ENCODE results near the gene DNAJC6. TPM values are rescaled to one million over a fixed set of nuclear protein-coding genes. Genes with fewer than 3 reads are reported as not detected.

The DNAJC6 gene
- 1 to 10 TPM; 1.4 TPM for total RNA-seq

GRCh38 chr1:65309304-65310077 is at the start of gene DNAJC6:
Gene DNAJC6, plus strand, starts transcription at chr1:65309543. Its CDS starts 203 bp downstream, at chr1:65309746.
- ChIA-PET CTCF (no interaction called here), POLR2A (interaction anchor here (0.7 kb wide), 1 partner anchor 804 kb away, joined by 3 read pairs; no protein-coding TSS in a partner anchor)
- H3K36me3 Mint-ChIP-seq (ENCODE audit: low read depth) = no peaks in the 10 kb centered on the region
- no peaks in the 10 kb centered on the region for H3K9me3 Mint-ChIP-seq (ENCODE audit: insufficient read depth)
- H3K27me3 Mint-ChIP-seq (ENCODE audit: low read depth) = peaks cover 36% of the 10 kb centered on the region
- ATAC-seq (peak; percentile 99), DNase-seq (peak; percentile 71)
- H3K4me1 Mint-ChIP-seq (ENCODE audit: low read depth) = peaks cover 5% of the 10 kb centered on the region
- H3K4me3 Mint-ChIP-seq = peak within 1 kb of the TSS; percentile 39
- H3K27ac Mint-ChIP-seq = no peak within 1 kb of the TSS

- CTCF ChIA-PET = no interaction called here
- H3K4me1 Mint-ChIP-seq (ENCODE audit: low read depth) = peaks cover 38% of the 10 kb centered on the region
- POLR2A ChIA-PET = no interaction called here
- DNase-seq = no peak
- no peaks in the 10 kb centered on the region for H3K9me3 Mint-ChIP-seq (ENCODE audit: insufficient read depth)
- peaks cover 26% of the 10 kb centered on the region for H3K27me3 Mint-ChIP-seq (ENCODE audit: low read depth)
- H3K27ac Mint-ChIP-seq = no peak overlapping the region
- H3K4me3 Mint-ChIP-seq = no peak overlapping the region
- no peak for ATAC-seq
- H3K36me3 Mint-ChIP-seq (ENCODE audit: low read depth) = no peaks in the 10 kb centered on the region
These were observed 49.5 kb upstream of the DNAJC6 start for GRCh38 chr1:65259816-65260215.

DNA sequence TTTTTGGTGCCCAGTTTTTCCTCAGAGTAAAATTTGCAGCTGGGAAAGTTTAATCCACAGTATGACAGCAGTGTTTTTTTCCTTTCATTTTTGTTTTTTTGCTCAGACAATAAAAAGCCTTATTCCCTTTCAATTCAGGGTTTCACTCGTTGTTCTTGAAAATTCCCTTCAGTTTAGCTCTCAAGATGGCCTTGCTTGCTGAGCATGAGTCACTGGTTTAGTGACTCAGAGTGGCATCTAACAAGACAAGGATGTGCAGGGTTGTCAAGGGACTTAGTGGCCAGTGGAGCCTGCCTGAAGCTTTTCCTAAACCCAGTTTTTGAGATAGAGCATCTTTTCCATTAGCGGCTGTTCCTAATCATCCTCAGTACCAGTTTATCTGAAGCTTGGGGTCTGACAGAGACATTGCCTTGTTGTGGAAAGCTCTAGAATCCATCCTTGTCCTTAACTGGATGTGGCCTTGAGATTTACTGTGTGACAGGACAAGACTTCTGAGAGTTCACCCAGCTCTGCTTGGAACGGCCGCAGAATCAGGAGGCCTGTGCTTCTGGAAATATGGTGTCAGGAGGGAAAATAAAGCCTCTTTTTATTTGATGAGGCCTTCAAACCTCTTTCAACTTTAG is 48.4 kb upstream of the DNAJC6 start:
- no peak overlapping the region for H3K27ac Mint-ChIP-seq
- DNase-seq (no peak), ATAC-seq (no peak)
- peaks cover 22% of the 10 kb centered on the region for H3K27me3 Mint-ChIP-seq (ENCODE audit: low read depth)
- ChIA-PET POLR2A (no interaction called here), CTCF (interaction anchor here (1.0 to 2.0 kb wide), 4 partner anchors 9 to 427 kb away, joined by 3 to 6 read pairs (median 4); no protein-coding TSS in a partner anchor)
- peaks cover 35% of the 10 kb centered on the region for H3K4me1 Mint-ChIP-seq (ENCODE audit: low read depth)
- no peaks in the 10 kb centered on the region for H3K36me3 Mint-ChIP-seq (ENCODE audit: low read depth)
- no peaks in the 10 kb centered on the region for H3K9me3 Mint-ChIP-seq (ENCODE audit: insufficient read depth)
- no peak overlapping the region for H3K4me3 Mint-ChIP-seq

DNA sequence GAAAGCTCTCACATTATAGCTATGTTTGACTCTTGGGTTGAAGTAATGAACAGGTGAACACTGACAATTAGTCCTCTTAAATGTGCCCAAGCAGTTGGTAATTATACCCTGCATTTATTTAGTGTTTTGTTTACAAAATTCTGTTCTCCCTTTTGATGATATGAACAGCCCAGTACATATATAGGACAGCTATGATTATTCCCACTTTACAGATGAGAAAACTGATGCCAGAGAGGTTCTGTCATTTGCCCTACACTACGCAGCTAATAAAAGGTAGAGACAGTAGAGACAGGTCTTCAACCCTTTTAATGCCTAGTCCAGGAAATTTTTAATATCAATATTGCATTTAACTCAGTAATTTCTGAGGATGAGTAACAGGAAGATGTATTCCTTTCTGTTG is 46.1 kb upstream of the DNAJC6 start:
- H3K27ac Mint-ChIP-seq = no peak overlapping the region
- H3K27me3 Mint-ChIP-seq (ENCODE audit: low read depth) = peaks cover 36% of the 10 kb centered on the region
- DNase-seq = no peak
- no peaks in the 10 kb centered on the region for H3K9me3 Mint-ChIP-seq (ENCODE audit: insufficient read depth)
- POLR2A ChIA-PET = interaction anchor here (1.5 kb wide), 1 partner anchor 8 kb away, joined by 3 read pairs; no protein-coding TSS in a partner anchor
- CTCF ChIA-PET = interaction anchor here (1.1 to 4.0 kb wide), 2 partner anchors 10 to 27 kb away, joined by 7 to 14 read pairs; no protein-coding TSS in a partner anchor
- H3K36me3 Mint-ChIP-seq (ENCODE audit: low read depth) = no peaks in the 10 kb centered on the region
- ATAC-seq = no peak
- no peak overlapping the region for H3K4me3 Mint-ChIP-seq
- H3K4me1 Mint-ChIP-seq (ENCODE audit: low read depth) = peaks cover 42% of the 10 kb centered on the region

DNA sequence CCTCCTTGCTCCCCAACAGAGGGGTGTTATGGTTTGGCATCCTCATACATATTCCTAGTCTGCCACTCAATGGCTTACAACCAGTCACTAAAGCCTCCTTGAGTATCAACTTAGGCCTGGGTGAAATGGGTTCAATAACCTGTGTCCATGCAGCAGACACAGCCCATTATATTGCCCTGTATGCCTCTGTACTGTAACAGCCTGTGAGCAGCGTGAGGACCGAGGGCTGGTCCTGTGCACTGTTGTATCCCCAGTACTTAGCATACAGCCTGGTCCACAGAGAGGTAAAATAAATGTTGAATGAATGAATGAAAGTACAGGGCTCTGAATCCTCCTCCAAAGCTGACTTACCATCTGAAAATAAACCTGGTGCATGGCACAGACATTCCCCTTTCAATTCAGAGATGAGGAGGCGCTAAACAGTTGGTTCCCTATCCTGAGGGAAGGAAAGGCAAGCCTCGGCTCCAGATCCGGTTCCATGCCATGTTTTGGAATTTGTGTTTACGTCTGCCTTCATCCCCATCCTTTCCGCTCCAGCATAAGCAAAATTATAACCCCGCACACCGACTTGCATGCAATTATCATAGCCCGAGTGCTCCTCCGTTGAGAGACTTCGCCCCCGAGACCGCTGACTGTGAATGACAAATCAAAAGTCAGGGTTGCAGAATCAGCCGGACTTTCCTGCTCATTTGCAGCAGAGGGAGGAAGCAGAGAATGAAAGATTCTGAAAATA is 45.0 kb upstream of the DNAJC6 start:
- Mint-ChIP-seq H3K36me3 (ENCODE audit: low read depth) (no peaks in the 10 kb centered on the region), H3K27me3 (ENCODE audit: low read depth) (peaks cover 36% of the 10 kb centered on the region), H3K4me1 (ENCODE audit: low read depth) (peaks cover 36% of the 10 kb centered on the region), H3K27ac (no peak overlapping the region), H3K9me3 (ENCODE audit: insufficient read depth) (no peaks in the 10 kb centered on the region), H3K4me3 (peak overlapping the region; percentile 32)
- no peak for DNase-seq
- ChIA-PET CTCF (interaction anchor here (0.9 to 4.0 kb wide), 4 partner anchors 11 to 195 kb away, joined by 3 to 14 read pairs (median 4); no protein-coding TSS in a partner anchor), POLR2A (interaction anchor here (1.5 kb wide), 1 partner anchor 10 kb away, joined by 3 read pairs; no protein-coding TSS in a partner anchor)
- no peak for ATAC-seq

DNA sequence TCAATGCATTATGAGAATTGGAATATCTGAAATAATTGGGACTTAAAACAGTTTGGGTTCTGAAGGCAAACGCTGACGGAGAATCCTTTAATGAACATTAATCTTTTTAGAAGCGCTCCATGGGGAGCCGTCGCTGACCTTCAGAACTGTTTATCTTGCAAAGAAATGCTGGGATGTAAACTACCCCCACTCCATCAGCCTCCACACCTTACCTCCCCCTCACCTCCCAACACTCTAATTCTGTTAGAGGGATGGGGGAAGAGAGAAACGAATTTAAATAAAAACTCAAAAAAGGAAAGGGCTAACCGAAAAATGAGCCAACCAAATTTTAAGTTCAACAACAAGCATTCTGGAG is 44.1 kb upstream of the DNAJC6 start:
- H3K9me3 Mint-ChIP-seq (ENCODE audit: insufficient read depth) = no peaks in the 10 kb centered on the region
- ATAC-seq = no peak
- POLR2A ChIA-PET = no interaction called here
- H3K4me3 Mint-ChIP-seq = peak overlapping the region; percentile 69
- H3K27me3 Mint-ChIP-seq (ENCODE audit: low read depth) = peaks cover 40% of the 10 kb centered on the region
- H3K4me1 Mint-ChIP-seq (ENCODE audit: low read depth) = peaks cover 27% of the 10 kb centered on the region
- CTCF ChIA-PET = interaction anchor here (0.9 to 4.0 kb wide), 6 partner anchors 9 to 423 kb away, joined by 3 to 14 read pairs (median 3); no protein-coding TSS in a partner anchor
- no peak overlapping the region for H3K27ac Mint-ChIP-seq
- no peak for DNase-seq
- H3K36me3 Mint-ChIP-seq (ENCODE audit: low read depth) = no peaks in the 10 kb centered on the region

- ChIA-PET CTCF (interaction anchor here (1.0 to 4.0 kb wide), 6 partner anchors 9 to 422 kb away, joined by 3 to 14 read pairs (median 3); partner anchors contain the start of genes LEPR and LEPROT), POLR2A (no interaction called here)
- ATAC-seq = peak; percentile 72
- H3K4me1 Mint-ChIP-seq (ENCODE audit: low read depth) = peaks cover 22% of the 10 kb centered on the region
- H3K4me3 Mint-ChIP-seq = peak overlapping the region; percentile 69
- peak; percentile 55 for DNase-seq
- no peaks in the 10 kb centered on the region for H3K9me3 Mint-ChIP-seq (ENCODE audit: insufficient read depth)
- H3K36me3 Mint-ChIP-seq (ENCODE audit: low read depth) = no peaks in the 10 kb centered on the region
- H3K27ac Mint-ChIP-seq = peak overlapping the region; percentile 30
- peaks cover 40% of the 10 kb centered on the region for H3K27me3 Mint-ChIP-seq (ENCODE audit: low read depth)
These were observed 43.5 kb upstream of the DNAJC6 start for GRCh38 chr1:65265651-65266351.

DNA sequence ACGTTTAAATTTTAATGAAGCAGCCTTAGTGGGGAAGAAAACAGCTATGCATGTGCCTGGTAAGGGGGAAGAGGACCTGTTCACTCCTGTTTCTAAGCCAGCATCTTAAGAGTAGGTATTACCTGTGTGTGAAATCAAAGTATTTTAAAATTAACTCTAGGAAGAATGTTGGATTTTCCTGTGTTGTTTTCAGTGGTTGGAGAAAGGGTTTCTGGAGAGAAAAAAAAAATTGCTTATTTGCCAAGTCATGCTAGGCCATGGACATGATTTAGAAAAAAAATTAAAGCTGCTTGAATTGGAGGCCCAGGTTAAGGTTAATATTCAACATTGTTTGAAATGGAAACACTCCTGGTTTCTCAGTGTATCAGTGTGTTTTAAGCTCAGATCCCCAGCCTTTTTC is 42.9 kb upstream of the DNAJC6 start:
- ATAC-seq (no peak), DNase-seq (no peak)
- Mint-ChIP-seq H3K27ac (no peak overlapping the region), H3K4me1 (ENCODE audit: low read depth) (peaks cover 21% of the 10 kb centered on the region), H3K36me3 (ENCODE audit: low read depth) (no peaks in the 10 kb centered on the region), H3K9me3 (ENCODE audit: insufficient read depth) (no peaks in the 10 kb centered on the region), H3K4me3 (peak overlapping the region; percentile 69), H3K27me3 (ENCODE audit: low read depth) (peaks cover 40% of the 10 kb centered on the region)
- CTCF ChIA-PET = interaction anchor here (1.0 to 4.0 kb wide), 5 partner anchors 10 to 421 kb away, joined by 3 to 14 read pairs (median 3); partner anchors contain the start of genes LEPR and LEPROT
- POLR2A ChIA-PET = no interaction called here

- POLR2A ChIA-PET = no interaction called here
- no peaks in the 10 kb centered on the region for H3K36me3 Mint-ChIP-seq (ENCODE audit: low read depth)
- no peak for DNase-seq
- no peaks in the 10 kb centered on the region for H3K9me3 Mint-ChIP-seq (ENCODE audit: insufficient read depth)
- CTCF ChIA-PET = interaction anchor here (0.7 to 4.0 kb wide), 2 partner anchors 14 to 39 kb away, joined by 3 to 14 read pairs; no protein-coding TSS in a partner anchor
- peaks cover 18% of the 10 kb centered on the region for H3K4me1 Mint-ChIP-seq (ENCODE audit: low read depth)
- H3K4me3 Mint-ChIP-seq = peak overlapping the region; percentile 18
- H3K27me3 Mint-ChIP-seq (ENCODE audit: low read depth) = peaks cover 40% of the 10 kb centered on the region
- no peak for ATAC-seq
- no peak overlapping the region for H3K27ac Mint-ChIP-seq
These were observed 42.1 kb upstream of the DNAJC6 start for GRCh38 chr1:65267271-65267670.

DNA sequence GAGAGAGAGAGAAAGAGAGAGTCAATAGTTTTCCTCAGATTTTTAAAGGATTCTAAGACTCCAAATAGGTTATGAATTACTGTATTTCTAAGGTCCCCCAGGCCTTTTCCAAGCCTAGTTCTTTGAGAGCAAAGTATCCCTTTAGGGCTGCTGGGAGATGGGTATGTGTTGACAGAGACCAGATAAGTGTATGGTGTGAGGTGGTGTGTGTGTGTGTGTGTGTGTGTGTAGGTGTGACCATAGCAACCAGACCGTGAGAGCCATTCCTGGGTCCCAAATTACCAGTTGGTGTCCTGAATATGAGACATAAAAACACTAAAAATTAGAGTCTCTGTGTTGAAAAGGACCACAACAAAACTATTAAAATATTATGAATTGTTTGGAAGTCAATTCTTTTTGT is 41.7 kb upstream of the DNAJC6 start:
- H3K27ac Mint-ChIP-seq = no peak overlapping the region
- POLR2A ChIA-PET = no interaction called here
- no peak for DNase-seq
- H3K27me3 Mint-ChIP-seq (ENCODE audit: low read depth) = peaks cover 40% of the 10 kb centered on the region
- no peak overlapping the region for H3K4me3 Mint-ChIP-seq
- ATAC-seq = no peak
- no peaks in the 10 kb centered on the region for H3K9me3 Mint-ChIP-seq (ENCODE audit: insufficient read depth)
- peaks cover 16% of the 10 kb centered on the region for H3K4me1 Mint-ChIP-seq (ENCODE audit: low read depth)
- H3K36me3 Mint-ChIP-seq (ENCODE audit: low read depth) = no peaks in the 10 kb centered on the region
- CTCF ChIA-PET = interaction anchor here (0.7 kb wide), 1 partner anchor 39 kb away, joined by 3 read pairs; no protein-coding TSS in a partner anchor

- CTCF ChIA-PET = interaction anchor here (0.6 to 1.2 kb wide), 5 partner anchors 9 to 190 kb away, joined by 3 to 4 read pairs (median 3); no protein-coding TSS in a partner anchor
- H3K4me3 Mint-ChIP-seq = no peak overlapping the region
These were observed 39.7 kb upstream of the DNAJC6 start for GRCh38 chr1:65269612-65270011.

More at GRCh38 chr1:65269612-65270011, 39.7 kb upstream of the DNAJC6 start:
- no peaks in the 10 kb centered on the region for H3K36me3 Mint-ChIP-seq (ENCODE audit: low read depth)
- peaks cover 30% of the 10 kb centered on the region for H3K27me3 Mint-ChIP-seq (ENCODE audit: low read depth)
- DNase-seq (no peak), ATAC-seq (no peak)
- POLR2A ChIA-PET = no interaction called here
- no peak overlapping the region for H3K27ac Mint-ChIP-seq
- H3K9me3 Mint-ChIP-seq (ENCODE audit: insufficient read depth) = no peaks in the 10 kb centered on the region
- peaks cover 13% of the 10 kb centered on the region for H3K4me1 Mint-ChIP-seq (ENCODE audit: low read depth)

All from activated CD8-positive, alpha-beta T cell treated with anti-CD3 and anti-CD28 coated beads, Interleukin-2, amount 10 ng/mL, durations not matched to agents 7 days and 5 days (primary cell).